GM18517 (cell line): Measurements from ENCODE around the gene RERE.

Experiments
- ATAC-seq: cut with Tn5 transposase; IDR thresholded peaks from one replicate; pipeline ENCODE4 v1.9.1; 2021; ENCODE audit warnings: mild to moderate bottlenecking, moderate library complexity; ENCODE audit not compliant: unreplicated experiment

RERE gene

GRCh38 chr1:8560035-8560434 is 257.4 kb downstream of the RERE start:
- no peak for ATAC-seq

GRCh38 chr1:8555582-8555981 is 261.9 kb downstream of the RERE start:
- ATAC-seq: no peak

DNA sequence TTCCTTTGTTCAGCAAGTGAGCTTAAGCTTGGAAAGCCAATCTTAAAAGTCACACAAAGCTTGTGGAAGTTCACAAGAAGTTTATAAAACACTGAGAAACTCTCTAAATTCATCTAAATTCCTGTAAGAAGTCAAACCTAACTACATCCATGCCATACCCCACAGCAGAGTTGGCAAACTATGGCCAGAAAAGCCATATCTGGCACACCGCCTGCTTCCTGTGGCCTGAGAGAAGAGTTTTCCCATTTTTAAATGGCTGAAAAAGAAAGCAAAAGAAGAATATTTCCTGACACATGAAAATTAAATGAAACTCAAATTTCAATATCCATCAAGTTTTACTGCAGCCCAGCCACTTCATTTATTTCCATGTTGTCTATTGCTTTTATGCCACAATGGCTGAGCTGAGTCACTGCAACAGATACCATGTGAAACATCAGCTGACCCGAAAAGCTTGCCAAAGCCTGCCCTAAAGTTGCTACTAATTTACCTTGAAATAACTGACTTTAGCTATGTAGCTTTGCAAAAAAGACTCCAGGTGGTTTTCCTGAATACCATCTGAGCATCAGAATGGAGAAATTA is 262.4 kb downstream of the RERE start:
- ATAC-seq: no peak

DNA sequence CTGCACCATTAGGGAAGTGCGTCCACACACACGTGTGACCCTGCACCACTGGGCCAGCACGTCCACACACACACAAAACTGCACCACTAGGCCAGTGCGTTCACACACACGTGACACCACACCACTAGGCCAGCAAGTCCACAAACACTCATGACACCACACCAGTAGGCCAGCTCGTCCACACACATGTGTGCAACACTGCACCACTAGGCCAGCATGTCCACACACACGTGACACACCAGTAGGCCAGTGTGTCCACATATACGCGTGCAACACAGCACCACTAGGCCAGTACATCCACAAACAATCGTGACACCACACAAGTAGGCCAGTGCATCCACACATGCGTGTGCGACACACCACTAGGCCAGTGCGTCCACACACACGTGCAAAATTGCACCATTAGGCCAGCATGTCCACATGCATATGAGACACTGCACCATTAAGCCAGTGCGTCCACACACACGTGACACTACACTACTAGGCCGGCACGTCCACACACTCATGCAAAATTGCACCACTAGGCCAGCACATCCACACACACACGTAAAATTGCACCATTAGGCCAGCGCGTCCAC is 264.5 kb downstream of the RERE start:
- no peak for ATAC-seq

GRCh38 chr1:8551613-8552489 is 265.6 kb downstream of the RERE start:
- no peak for ATAC-seq

DNA sequence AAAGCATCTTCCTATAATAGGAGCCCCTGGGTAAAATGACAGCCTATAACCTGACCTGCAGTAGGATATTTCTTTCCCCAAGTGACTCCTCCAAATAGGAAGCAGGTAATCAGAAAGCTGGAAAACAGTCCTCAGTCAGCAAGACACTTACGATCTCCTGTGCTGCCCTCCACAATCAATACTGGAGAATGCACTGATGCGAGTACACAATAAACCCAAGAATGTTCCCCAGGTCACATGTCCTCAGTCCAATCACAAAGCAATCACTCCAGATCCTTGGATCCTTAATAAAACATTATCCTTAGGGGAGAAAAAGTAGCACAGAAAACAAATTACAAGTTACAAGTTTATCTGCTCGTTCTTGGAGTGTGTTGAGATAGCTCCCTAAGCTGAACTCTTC is 266.4 kb downstream of the RERE start:
- no peak for ATAC-seq

DNA sequence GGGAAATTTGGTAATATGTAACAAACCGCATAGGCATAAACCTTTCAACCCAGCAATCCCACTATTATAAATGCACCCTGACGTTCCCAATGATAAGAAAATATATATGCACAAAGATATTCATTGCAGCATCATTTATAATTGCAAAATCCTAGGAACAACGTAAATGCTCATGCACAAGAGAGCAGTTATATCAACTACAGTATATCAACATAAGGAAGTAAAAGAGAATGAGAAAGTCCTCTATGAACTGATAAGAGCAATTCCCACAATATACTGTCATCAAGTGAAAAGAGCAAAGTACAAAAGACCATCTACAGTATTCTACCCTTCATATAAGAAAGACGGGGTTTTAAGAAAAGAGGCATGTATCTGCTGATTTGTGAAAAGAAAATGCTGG is 269.6 kb downstream of the RERE start:
- no peak for ATAC-seq

DNA sequence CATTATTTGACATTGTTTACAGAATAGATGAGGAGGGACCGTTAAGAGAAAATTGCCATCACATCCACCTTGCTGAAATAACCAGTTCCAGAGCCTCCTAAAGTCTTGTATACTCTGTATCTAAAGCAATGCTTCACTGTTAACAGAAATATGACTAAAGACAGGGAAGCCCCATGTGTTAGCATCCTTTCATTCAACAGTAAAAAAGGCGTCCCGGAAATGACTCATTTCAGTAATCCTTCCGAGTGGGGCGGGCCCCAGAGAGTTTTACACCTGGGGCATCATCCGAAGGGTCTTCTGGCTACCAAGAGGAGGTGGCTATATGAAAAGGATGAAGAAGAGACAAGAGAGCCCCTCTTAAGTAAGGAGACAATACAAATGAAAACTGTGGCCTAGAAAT is 272.4 kb downstream of the RERE start:
- no peak for ATAC-seq

DNA sequence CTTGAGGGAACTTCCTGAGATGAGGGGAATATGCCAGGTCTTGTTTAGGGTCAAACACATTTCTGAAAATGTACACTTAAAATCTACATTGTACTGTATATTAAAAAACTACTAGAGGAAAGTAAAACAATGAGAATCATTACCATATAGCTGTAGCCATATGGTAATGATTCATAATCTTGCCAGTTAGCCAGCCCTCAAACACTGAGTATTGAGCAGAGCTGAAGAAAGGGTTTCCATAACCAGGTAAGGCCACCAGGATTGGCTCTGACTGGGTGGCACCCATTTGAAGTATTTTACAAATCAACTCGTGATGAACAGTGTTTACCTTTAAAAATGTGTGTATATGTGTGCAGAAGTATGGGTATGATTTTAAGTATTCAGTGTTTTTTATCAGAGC is 272.8 kb downstream of the RERE start:
- no peak for ATAC-seq

DNA sequence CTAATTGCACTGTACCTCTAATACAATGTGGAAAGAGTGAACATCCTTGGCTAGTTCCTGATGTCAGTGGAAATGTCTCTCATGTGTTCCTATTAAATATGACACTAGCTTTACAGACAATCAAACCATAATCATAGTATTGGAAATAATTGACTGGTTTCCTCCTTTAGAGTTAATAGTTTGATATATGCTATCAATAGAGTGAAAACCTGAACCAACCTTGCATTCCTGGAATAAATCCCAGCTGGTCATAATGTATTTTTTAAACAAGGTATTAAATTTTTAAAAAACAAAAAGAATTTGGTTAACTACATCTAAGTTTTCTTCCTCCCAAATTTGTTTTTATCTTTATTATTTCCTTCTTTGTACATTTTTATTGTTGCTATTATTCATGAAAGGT is 273.5 kb downstream of the RERE start:
- ATAC-seq: no peak

GRCh38 chr1:8541961-8542521 is 275.4 kb downstream of the RERE start:
- ATAC-seq: no peak

- no peak for ATAC-seq
These were observed 276.5 kb downstream of the RERE start for GRCh38 chr1:8540971-8541370.

GRCh38 chr1:8540261-8540941 is 277.0 kb downstream of the RERE start:
- ATAC-seq: no peak

DNA sequence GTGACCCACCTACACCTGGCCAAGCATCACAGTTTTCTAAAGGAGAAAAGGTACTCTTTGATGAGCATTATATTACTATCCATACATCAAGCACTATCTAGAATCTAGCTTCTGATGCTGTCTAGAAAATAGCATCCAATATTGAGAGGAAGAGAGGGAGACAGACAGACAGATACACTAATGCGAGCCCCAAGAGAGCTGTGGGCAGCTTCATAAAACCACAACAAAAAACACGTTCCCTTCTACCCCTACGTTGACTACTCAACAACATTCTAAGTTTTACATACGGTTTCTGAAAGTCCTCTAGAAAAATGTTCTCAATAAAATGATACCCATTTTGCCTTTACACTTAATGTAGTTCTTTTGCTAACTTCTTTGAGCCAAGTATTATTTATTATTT is 277.8 kb downstream of the RERE start:
- no peak for ATAC-seq

DNA sequence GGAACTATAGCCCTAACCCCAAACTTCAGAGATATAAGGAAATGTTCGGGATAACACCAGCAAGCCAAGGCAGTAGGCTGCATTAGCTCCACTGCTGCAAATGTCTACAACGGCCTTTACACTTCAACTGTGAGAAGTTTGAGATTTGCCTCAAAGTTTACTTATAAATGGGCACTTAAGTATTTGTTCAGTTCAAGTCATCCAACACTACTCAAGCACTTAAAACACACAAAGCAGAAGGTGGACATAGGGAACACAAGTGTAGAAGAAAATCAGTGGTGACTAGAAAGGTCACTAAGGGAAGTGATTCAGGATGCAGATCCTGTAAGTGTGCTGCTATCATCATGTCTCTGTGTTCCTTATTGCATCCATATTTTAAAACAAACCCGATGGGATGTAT is 278.9 kb downstream of the RERE start:
- ATAC-seq: no peak

DNA sequence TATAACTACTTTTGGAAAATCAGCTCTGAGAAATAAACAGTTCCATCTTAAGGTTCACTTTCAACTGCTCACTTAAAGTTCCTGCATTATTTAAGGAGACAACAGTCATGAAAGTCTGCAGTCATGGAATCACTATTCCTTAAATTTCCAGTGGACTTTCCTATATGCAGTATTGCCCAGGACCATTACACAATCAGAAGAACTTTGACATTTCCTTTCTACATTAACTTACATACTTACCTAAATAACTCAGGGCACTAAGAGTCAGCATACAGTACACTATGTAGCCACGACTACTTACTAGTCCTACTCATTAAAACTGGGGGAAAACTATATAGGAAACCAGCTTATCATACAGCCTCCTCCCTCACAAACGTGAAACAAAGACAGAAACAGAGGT is 279.4 kb downstream of the RERE start:
- ATAC-seq: no peak

DNA sequence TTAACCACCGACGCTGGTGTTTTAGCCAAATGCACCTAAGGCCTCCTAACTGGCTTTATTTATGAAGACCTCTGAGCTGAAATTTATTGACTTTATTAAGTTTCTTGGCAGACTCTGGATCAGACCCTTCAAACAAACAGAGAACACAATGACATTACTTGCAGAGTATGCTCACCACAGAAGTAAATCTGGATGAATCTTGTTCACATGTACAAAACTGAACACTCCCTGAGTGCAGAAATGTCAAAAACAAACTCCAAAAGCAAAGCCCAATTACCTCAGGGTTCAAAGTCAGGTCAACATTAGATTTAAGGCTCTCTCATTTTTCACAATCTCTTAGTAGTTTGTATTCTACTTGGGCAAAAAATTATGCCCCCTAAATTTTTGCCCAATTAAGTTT is 280.9 kb downstream of the RERE start:
- ATAC-seq: no peak

DNA sequence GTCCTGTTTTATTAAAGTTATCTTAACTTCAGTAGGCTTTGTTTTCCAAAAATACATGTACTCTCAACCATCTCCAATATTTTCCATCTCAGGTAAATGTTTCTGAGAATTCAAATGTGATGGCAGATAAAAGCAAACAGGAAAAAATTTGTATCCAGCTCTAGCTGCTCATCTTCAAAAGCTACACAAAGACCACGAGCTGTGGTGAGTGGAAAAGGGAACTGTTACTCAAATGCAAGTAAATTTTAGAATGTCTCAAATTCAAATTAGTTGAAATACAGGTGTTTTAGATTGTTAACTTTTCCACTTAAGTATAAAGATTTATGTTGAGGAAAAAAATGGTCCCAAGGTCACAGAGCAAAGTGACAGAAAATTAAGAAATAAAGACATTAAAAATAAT is 283.5 kb downstream of the RERE start:
- ATAC-seq: no peak

GRCh38 chr1:8533124-8533523 is 284.3 kb downstream of the RERE start:
- peak; percentile 84 for ATAC-seq

GRCh38 chr1:8529901-8530300 is 287.5 kb downstream of the RERE start:
- no peak for ATAC-seq

DNA sequence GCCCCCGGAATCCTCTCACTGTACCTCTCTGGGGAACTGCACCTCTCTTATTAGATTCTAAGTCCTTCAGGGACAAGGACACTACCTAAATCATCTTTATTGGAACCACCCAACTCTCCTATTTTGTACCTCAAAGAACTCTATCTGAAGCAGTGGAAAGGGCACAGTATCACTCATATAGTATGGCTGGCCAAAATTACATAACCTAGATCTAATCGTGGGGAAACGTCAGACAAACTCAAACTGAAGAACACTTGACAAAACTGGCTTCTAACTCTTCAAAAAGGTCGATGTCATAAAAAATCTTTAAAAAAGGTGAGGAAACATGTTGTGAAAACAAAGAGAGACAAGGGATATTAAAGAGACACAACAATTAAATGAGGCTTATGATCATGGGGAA is 289.5 kb downstream of the RERE start:
- no peak for ATAC-seq
